CD4-positive, alpha-beta T cell treated with Interleukin-17A for 4 hours (primary cell): Measurements from ENCODE around the gene MRGPRD.
"Not testable (repeated sequence)": the region's sequence is repeated elsewhere in the genome, so short reads cannot be mapped to it uniquely, and the experiment has no call there.

Experiments
- DNase-seq: peaks from one replicate; pipeline ENCODE4 v3.0.0-alpha.2; 2020; ENCODE audit warnings: mixed read lengths

MRGPRD gene

DNA sequence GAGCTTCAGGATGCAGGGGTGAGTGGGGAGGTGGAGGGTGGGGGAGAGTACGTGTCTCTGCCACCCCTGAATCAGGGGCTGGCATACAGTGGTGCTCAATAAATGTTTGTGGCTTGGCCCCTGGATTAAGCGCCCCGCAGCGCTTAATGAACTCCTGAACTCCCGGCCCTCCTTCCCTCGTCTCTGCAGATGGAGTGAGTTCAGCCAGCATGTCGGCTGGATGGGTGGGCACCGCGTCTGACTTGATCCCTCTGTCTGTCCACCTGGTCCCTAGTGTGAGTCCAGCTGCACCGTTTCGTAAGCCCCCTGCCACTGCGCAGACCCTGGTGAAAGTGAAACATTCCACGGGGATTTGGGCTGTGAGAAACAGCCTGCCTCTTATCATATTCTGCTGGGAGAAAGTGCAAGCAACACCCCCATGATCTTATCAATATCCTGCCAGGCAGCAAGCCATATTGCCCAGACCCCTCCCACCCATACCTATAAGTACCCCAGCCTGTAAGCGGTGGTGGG lies 12.0 kb upstream of the MRGPRD start:
- no peak for DNase-seq

GRCh38 chr11:68990995-68991780 lies 10.4 kb upstream of the MRGPRD start:
- no peak for DNase-seq

DNA sequence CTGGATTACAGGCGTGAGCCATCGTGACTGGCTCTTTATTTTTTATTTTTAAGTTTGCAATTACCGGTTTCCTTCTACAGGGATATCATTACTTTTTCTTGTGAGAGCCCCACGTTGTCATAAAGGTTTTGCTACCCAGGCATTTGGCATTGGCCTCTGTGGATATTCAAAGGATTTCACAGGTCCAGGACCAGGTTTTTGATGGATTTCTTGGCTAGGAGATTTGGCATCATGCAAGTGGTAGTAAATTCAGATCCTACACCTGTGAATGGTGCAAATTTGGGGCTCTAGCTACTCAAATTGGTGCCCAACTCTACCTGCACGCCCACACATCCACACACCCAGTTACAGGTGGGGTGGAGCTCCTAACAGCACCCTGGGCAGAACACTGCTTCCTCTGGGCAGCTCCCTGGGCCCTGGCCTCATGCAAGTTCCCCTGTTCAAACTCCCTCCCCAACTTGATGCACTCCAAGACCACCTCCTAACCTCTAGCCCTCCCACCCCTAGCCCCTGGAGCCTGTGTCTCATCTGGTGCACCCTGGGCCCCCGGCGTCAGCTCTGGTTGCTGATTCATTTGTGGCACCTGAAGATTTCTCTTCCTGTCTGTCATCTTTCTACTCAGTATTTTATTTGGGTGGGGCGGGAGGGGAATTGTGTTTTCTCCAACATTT lies 9.3 kb upstream of the MRGPRD start:
- no peak for DNase-seq

GRCh38 chr11:68988491-68988890 lies 7.7 kb upstream of the MRGPRD start:
- DNase-seq = no peak

GRCh38 chr11:68987211-68987610 lies 6.4 kb upstream of the MRGPRD start:
- DNase-seq = no peak

GRCh38 chr11:68983801-68984200 lies 3.0 kb upstream of the MRGPRD start:
- DNase-seq = no peak

DNA sequence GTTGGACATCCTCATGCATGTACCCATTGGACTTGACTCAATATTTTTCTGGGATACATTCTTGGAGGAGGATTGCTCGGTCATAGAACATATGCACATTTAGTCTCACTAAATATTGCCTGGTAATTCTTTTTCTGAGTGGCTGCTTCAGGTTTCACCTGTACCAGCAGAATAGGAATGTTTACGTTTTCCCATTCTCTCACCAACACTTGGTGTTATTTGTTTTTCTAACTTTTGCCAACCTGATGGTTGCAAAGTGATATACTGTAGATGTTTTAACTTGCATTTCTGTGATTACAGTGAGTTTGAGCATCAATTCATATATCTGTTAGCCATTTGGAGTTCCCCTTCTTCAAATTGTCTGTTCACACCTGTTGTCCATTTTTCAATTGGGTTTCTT lies 1.3 kb upstream of the MRGPRD start:
- DNase-seq = no peak

DNA sequence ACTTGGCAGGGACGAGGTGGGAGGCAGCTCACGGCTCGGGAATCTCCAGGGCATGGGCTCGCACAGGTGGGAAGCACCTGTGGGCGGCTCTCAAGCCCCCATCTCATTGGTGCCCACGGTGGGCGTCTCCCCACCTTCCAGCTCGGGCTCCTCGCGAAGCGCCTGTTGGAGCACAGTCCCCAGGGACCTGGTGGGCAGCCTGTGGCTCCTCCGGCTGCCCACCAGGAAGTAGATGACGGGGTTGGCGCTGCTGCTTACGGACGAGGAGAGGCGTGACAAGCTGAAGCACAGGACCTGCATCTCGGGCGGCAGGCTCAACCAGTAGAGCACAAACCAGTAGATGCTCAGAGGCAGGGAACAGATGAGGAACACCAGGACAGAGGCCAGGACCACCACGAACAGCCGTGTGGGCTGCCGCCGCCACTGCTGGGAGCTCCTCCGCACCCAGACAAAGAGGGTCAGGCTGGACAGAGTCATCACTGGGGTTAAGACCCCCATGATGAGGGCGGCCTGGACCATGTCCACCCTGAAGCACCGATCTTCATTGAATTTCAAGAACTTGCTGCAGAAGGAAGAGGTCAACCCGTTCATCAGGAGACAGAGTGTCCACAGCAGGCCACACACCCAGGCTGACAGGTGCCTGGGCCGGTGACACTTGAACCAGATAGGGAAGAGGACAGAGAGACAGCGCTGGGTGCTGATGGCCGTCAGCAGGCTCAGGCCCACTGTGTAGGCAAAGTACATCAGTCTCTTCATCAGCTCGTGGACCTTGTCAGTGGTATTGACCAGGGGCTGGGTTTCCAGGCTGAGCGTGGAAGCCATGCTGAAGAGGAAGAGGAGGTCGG lies 633 bp downstream of the MRGPRD start:
- DNase-seq = no peak

- DNase-seq = no peak
Observed at GRCh38 chr11:68978931-68979594, 1.7 kb downstream of the MRGPRD start.

- no peak for DNase-seq
Observed at GRCh38 chr11:68978626-68978930, 2.2 kb downstream of the MRGPRD start.

GRCh38 chr11:68977781-68978625 lies 2.8 kb downstream of the MRGPRD start:
- DNase-seq = no peak

DNA sequence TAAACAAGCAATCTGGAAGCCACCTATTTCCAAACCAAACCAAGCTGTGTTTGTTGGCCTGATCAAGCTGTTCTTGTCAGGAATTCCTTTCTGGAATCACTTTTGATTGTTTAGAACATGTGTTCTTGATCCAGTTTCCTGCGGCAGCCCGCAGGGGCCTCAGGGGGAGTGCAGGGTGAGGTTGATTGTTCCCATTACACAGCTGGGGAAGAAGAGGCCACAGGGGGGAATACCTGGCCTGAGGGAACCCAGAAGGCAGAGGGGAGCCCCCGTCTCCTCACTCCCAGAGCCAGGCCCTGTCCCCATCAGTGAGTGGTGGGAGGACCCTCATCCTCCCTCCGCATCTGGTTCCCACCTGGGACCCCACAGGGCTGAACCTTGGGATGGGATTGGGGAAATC lies 4.2 kb downstream of the MRGPRD start:
- no peak for DNase-seq

DNA sequence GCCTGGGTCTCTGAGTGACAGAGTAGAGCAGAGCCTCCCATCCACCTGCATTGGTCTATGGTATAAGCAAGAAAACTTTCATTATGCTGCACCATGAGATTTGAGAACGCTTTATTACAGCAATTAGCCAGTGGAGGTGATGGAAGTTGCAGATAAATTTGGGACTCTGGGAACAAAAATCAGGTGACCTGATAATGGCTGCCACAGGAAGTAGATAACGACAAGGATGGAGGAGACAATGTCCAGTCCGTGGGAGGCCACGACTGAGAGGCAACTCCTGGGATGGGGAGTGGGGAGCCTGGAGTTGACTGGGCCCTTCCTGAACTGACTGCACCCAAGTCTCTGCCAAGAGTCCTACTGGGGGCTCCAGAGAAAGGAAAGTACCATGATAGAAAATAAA lies 4.7 kb downstream of the MRGPRD start:
- no peak for DNase-seq

GRCh38 chr11:68974421-68975194 lies 6.2 kb downstream of the MRGPRD start:
- no peak for DNase-seq

- DNase-seq = not testable (repeated sequence)
Observed at GRCh38 chr11:68973706-68974105, 7.1 kb downstream of the MRGPRD start.

GRCh38 chr11:68973219-68973618 lies 7.6 kb downstream of the MRGPRD start:
- DNase-seq = no peak

GRCh38 chr11:68970921-68971636 lies 9.7 kb downstream of the MRGPRD start:
- DNase-seq = no peak

DNA sequence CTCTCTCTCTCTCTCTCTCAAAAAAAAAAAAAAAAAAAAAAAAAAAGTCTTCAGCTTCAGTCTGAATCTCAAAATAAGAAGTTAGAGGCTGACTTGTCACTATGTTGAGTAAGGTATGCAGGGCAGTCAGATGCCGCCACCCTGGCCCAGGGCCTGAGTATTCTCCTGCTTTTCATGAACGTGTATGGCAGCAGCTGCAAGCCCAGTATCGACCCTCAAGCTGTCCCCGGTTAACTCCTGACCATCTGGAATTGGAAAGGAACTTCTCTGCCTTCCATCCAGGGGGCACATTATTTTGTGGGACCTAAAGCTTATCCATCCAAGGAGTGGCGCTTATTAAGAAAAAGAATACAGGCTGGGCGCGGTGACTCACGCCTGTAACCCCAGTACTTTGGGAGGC lies 11.4 kb downstream of the MRGPRD start:
- DNase-seq = no peak

DNA sequence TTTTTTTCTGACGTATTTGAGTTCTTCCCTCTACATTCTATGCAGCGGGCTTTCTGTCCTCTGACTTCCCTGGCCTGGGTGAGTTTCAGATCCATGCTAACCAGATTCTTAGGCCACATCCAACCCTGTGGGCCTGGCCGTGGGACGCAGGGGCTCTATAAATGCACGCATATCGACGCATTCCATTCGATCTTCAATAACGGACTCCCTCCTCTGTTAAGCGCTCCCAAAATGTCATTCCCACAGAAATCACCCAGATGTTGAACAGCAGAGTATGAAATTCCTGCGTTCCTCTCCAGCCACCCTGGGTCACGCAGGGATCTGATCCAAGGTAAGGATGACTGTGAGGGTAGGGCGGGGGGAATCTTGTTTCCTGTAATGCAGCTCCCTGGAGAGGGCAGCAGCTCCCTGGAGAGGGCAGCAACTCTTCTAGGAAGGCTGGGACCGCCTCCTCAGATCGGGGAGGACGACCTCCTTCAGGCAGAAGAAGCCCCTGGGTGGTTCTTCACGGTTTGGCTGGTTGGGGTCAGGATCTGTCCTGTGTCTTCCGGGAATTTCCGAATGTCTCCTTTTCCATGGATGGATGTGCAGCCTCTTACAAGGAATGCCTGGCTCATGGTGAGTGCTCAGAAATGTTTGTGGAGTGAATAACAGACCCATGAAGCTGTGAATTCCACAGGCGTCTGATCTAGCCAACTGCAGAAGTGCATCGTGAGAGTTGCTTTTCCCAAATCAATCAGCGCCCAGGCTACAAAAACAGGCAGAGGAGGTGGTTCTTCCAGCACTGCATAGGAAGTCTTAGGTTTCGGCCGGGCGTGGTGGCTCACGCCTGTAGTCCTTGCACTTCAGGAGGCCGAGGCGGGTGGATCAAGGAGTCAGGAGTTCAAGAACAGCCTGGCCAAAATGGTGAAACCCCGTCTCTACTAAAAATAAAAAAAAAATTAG lies 12.2 kb downstream of the MRGPRD start:
- DNase-seq = no peak
